HG03378 (cell line): ENCODE data around the gene MGAT5B.

ENCODE experiments used
- ATAC-seq: cut with Tn5 transposase; IDR thresholded peaks from one replicate; pipeline ENCODE4 v1.9.1; 2021; ENCODE audit warnings: mild to moderate bottlenecking, moderate library complexity; ENCODE audit not compliant: unreplicated experiment

Gene MGAT5B

DNA sequence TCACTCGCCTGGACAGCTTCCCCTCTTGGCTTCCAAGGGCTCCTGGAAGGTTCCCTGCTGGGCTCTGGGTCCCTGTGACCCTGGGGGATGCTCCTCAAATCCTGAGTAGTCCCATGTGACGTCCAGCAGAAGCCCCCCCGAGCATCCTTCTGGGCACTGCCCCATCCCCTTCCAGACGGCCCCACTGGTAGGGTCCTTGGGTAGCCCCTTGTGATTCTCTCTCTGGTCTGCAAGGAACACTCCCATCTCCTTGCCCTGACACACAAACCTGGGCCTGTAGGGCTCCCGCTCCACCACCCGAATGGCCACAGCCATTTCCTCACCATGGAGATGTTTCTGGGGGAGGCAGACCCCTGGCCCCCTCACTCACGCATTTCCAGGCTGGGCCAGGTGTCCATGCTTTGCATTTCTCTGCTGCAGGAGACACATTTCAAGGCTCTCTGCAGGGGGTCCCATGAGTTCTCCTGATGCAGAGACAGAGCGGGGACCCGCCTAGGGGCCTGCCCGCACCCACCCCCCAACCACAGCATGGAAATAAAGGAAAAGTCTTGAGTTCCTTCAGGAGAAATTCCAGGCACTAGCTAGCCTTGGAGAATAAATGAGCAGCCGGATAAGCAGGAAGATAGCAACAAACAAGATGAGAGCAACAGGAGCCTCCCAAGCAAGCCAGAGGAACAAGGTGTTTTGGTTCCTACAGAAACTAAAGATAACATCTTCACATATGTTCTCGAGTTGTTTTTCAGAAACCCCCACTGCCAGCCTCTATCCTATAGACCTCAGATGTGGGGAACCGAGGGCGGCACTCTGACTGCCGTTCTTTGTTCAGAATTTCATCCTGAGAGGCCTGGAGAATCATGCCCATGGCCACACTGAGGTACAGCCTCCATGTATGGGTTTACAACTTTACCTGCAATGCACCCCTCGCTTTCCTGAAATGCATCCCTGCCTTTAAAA is 128.8 kb downstream of the MGAT5B start:
- no peak for ATAC-seq

- ATAC-seq: peak; percentile 78
Observed at GRCh38 chr17:76997981-76998531, 129.9 kb downstream of the MGAT5B start.

- no peak for ATAC-seq
Observed at GRCh38 chr17:76998839-76999238, 130.6 kb downstream of the MGAT5B start.
